T-helper 1 cell treated with Interleukin-12 subunit alpha and Interleukin-12 subunit beta and Interleukin-4 antibody, amounts not matched to agents 30 ng/mL and 1 ng/mL, for 36 hours (primary cell): ENCODE data around the gene DERL2. TPM values are rescaled to one million over a fixed set of nuclear protein-coding genes. Genes with fewer than 3 reads are reported as not detected.

Experiments used
- intact Hi-C: fragments of 100-400 bp; cut with micrococcal nuclease; formaldehyde crosslinking; loops from one replicate; pipeline ENCODE4 v1.15.1; 2024
- total RNA-seq: library from RNA; stranded (reverse); gene quantifications from 2 replicates; pipeline ENCODE4 v1.2.3, GENCODE V29; 2022

DERL2 gene
- total RNA-seq: 89.8 and 98.0 TPM in 2 replicates

- intact Hi-C loops: loop anchor here (1.0 to 5.0 kb wide), 14 partner anchors 16 to 1822 kb away; partner anchors contain the start of genes C1QBP, EIF5A, KIAA0753 and NLRP1
These were observed at the start of gene DERL2 for GRCh38 chr17:5485270-5486205. Gene DERL2 (minus strand): TSS chr17:5486178. CDS start chr17:5486161, 17 bp downstream.

GRCh38 chr17:5535436-5535835, 49.5 kb upstream of the DERL2 start:
- intact Hi-C loops: no loop called here

- intact Hi-C loops: no loop called here
These were observed 47.7 kb upstream of the DERL2 start for GRCh38 chr17:5533486-5534315.

GRCh38 chr17:5532581-5532980, 46.6 kb upstream of the DERL2 start:
- intact Hi-C loops: no loop called here

- intact Hi-C loops: no loop called here
These were observed 45.1 kb upstream of the DERL2 start for GRCh38 chr17:5531085-5531418.

- intact Hi-C loops: no loop called here
These were observed 44.5 kb upstream of the DERL2 start for GRCh38 chr17:5530265-5531084.

- intact Hi-C loops: no loop called here
These were observed 41.7 kb upstream of the DERL2 start for GRCh38 chr17:5527601-5528250.

- intact Hi-C loops: no loop called here
These were observed 41.0 kb upstream of the DERL2 start for GRCh38 chr17:5526821-5527598.

- intact Hi-C loops: no loop called here
These were observed 37.3 kb upstream of the DERL2 start for GRCh38 chr17:5523249-5523648.

GRCh38 chr17:5522476-5522875, 36.5 kb upstream of the DERL2 start:
- intact Hi-C loops: no loop called here

GRCh38 chr17:5516060-5516792, 30.2 kb upstream of the DERL2 start:
- intact Hi-C loops: no loop called here

GRCh38 chr17:5514976-5515375, 29.0 kb upstream of the DERL2 start:
- intact Hi-C loops: loop anchor here (5.0 kb wide), 1 partner anchor 912 kb away; no protein-coding TSS in a partner anchor

GRCh38 chr17:5513628-5514027, 27.6 kb upstream of the DERL2 start:
- intact Hi-C loops: loop anchor here (5.0 kb wide), 1 partner anchor 914 kb away; no protein-coding TSS in a partner anchor

- intact Hi-C loops: loop anchor here (5.0 kb wide), 1 partner anchor 916 kb away; no protein-coding TSS in a partner anchor
These were observed 25.6 kb upstream of the DERL2 start for GRCh38 chr17:5511401-5512225.

GRCh38 chr17:5510771-5511170, 24.8 kb upstream of the DERL2 start:
- intact Hi-C loops: loop anchor here (5.0 kb wide), 1 partner anchor 917 kb away; no protein-coding TSS in a partner anchor

- intact Hi-C loops: no loop called here
These were observed 23.5 kb upstream of the DERL2 start for GRCh38 chr17:5509482-5509881.

GRCh38 chr17:5508810-5509209, 22.8 kb upstream of the DERL2 start:
- intact Hi-C loops: no loop called here

- intact Hi-C loops: no loop called here
These were observed 20.3 kb upstream of the DERL2 start for GRCh38 chr17:5506307-5506706.
